ENCODE measurements around the gene PCNP. TPM values are rescaled to one million over a fixed set of nuclear protein-coding genes. Genes with fewer than 3 reads are reported as not detected.

PCNP gene
- total RNA-seq, 1 donor from 2014 or later = 117 TPM

- TF ChIP-seq CTCF (IDR thresholded peaks at IDR 0.05; ENCODE audit: unreplicated experiment) = no peak
- Mint-ChIP-seq H3K4me1 (ENCODE audit: unreplicated experiment) (peaks cover 5% of the 10 kb centered on the region), H3K27ac (ENCODE audit: unreplicated experiment) (no peak overlapping the region), H3K4me3 (ENCODE audit: unreplicated experiment) (no peak overlapping the region), H3K27me3 (ENCODE audit: unreplicated experiment) (peaks cover 3% of the 10 kb centered on the region), H3K36me3 (ENCODE audit: low read depth, unreplicated experiment) (no peaks in the 10 kb centered on the region), H3K9me3 (ENCODE audit: unreplicated experiment) (no peaks in the 10 kb centered on the region)
- no peak for DNase-seq (ENCODE audit: low spot score)
These were observed 68.5 kb downstream of the PCNP start for GRCh38 chr3:101642441-101642840.

- TF ChIP-seq CTCF (IDR thresholded peaks at IDR 0.05; ENCODE audit: unreplicated experiment) = no peak
- H3K4me3 Mint-ChIP-seq (ENCODE audit: unreplicated experiment) = no peak overlapping the region
- H3K36me3 Mint-ChIP-seq (ENCODE audit: low read depth, unreplicated experiment) = no peaks in the 10 kb centered on the region
- no peak for DNase-seq (ENCODE audit: low spot score)
- no peak overlapping the region for H3K27ac Mint-ChIP-seq (ENCODE audit: unreplicated experiment)
- H3K9me3 Mint-ChIP-seq (ENCODE audit: unreplicated experiment) = no peaks in the 10 kb centered on the region
- H3K4me1 Mint-ChIP-seq (ENCODE audit: unreplicated experiment) = peaks cover 5% of the 10 kb centered on the region
- H3K27me3 Mint-ChIP-seq (ENCODE audit: unreplicated experiment) = peaks cover 3% of the 10 kb centered on the region
These were observed 69.2 kb downstream of the PCNP start for GRCh38 chr3:101643009-101643844.

Other genes with a start within 250 kb of the PCNP start
- 36.6 TPM for gene SENP7, start 61.0 kb upstream of the PCNP start, total RNA-seq (ENCODE audit: unreplicated experiment)
- 26.3 TPM for gene TRMT10C, start 12.3 kb upstream of the PCNP start, total RNA-seq (ENCODE audit: unreplicated experiment)
- gene ZBTB11, start 103.0 kb downstream of the PCNP start, total RNA-seq (ENCODE audit: unreplicated experiment) = 13.0 TPM
- gene RPL24, start 112.5 kb downstream of the PCNP start, total RNA-seq (ENCODE audit: unreplicated experiment) = 1,216 TPM
- gene CEP97, start 150.4 kb downstream of the PCNP start, total RNA-seq (ENCODE audit: unreplicated experiment) = 7.2 TPM
- gene NXPE3, start 205.0 kb downstream of the PCNP start, total RNA-seq (ENCODE audit: unreplicated experiment) = 20.3 TPM

All from endothelial cell (in vitro differentiated cells).